Parathyroid adenoma (tissue), 2 donors: ENCODE results near the gene LYRM7.
"Not testable (repeated sequence)": the region's sequence is repeated elsewhere in the genome, so short reads cannot be mapped to it uniquely, and the experiment has no call there.

Source experiments
- H2AFZ ChIP-seq: fragments of 300-600 bp; sonication (generic); one replicate; pipeline ENCODE4 v1.7.0; 2017; ENCODE audit warnings: antibody characterized with exemption, mild to moderate bottlenecking
- H3K27ac ChIP-seq: fragments of 300-600 bp; sonication (generic); one replicate; pipeline ENCODE4 v1.7.0; 2017
- H3K27me3 ChIP-seq: fragments of 300-600 bp; sonication (generic); one replicate; pipeline ENCODE4 v1.7.0; 2017; ENCODE audit warnings: low read length; ENCODE audit not compliant: control insufficient read depth, insufficient read depth
- H3K36me3 ChIP-seq: fragments of 300-600 bp; sonication (generic); one replicate; pipeline ENCODE4 v1.7.0; 2017; ENCODE audit warnings: low read length; ENCODE audit not compliant: control insufficient read depth, insufficient read depth
- H3K4me1 ChIP-seq: fragments of 300-600 bp; sonication (generic); one replicate; pipeline ENCODE4 v1.7.0; 2017; ENCODE audit warnings: control low read depth
- H3K4me2 ChIP-seq: fragments of 300-600 bp; sonication (generic); one replicate; pipeline ENCODE4 v1.7.0; 2017; ENCODE audit warnings: low read length
- H3K4me3 ChIP-seq: fragments of 300-600 bp; sonication (generic); one replicate; pipeline ENCODE4 v1.7.0; 2017; ENCODE audit warnings: low read depth, low read length
- H3K79me2 ChIP-seq: fragments of 300-600 bp; sonication (generic); one replicate; pipeline ENCODE4 v1.7.0; 2017; ENCODE audit warnings: control low read depth
- H3K9ac ChIP-seq: fragments of 300-600 bp; sonication (generic); one replicate; pipeline ENCODE4 v1.7.0; 2017; ENCODE audit warnings: mild to moderate bottlenecking
- H3K9me3 ChIP-seq: fragments of 300-600 bp; sonication (generic); one replicate; pipeline ENCODE4 v1.7.0; 2017; ENCODE audit warnings: low read length; ENCODE audit not compliant: control insufficient read depth
- TF ChIP-seq, protein P1 (sequence below): fragments of 300-600 bp; sonication (generic); IDR thresholded peaks from one replicate; pipeline ENCODE4 v1.7.0; 2017; ENCODE audit warnings: antibody characterized with exemption, mild to moderate bottlenecking
- donor health status: primary hyperparathyroidism.

LYRM7 gene

DNA sequence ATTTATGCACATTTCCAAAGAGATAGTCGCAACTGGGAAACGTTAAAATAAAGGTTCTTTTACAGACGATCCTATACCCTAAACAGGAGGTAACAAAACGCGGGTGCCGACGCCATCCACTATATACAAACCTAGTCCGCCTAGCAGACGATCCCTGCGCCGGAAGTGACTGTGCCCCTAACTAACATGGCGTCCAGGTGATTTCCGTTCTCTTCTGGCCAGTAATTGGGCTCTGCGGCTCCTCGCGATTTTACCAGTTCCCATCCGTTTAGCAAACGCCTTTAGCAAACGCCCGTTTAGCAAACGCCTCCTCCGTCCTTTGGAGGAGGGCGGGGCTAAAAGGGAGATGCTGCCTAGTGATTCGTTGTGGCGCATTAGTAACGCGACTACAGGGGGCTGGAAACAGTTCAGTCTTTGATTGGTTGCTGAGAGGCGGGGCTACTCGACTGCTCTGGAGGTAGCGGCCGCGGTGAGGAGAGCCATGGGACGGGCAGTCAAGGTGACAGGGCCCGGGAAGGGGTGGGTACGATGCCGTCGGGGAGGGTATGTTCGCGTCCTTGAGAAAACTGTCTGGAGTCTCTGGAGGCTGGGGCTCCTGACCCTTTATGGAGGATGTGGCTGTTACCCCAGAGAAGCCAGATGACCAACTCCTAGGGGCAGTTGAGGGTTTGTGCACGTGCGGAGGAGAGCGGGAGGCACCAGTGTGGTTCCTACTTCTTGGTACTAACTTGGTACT is at the start of gene LYRM7:
TSS of gene LYRM7 (plus strand) at position 405 of the 736 bp plus-strand sequence. CDS start at position 482, 77 bp downstream.
- Histone ChIP-seq H3K27ac (peak within 1 kb of the TSS; percentile 60), H3K4me3 (peak within 1 kb of the TSS; percentile 92), H3K4me1 (peaks cover 4% of the 10 kb centered on the region), H3K27me3 (no peaks in the 10 kb centered on the region), H3K36me3 (no peaks in the 10 kb centered on the region), H3K9me3 (no peaks in the 10 kb centered on the region), H3K79me2 (peaks cover 10% of the 10 kb centered on the region), H2AFZ (peak within 1 kb of the TSS; percentile 87), H3K9ac (no peak within 1 kb of the TSS), H3K4me2 (peak within 1 kb of the TSS; percentile 84)
- TF ChIP-seq, protein P1, sequence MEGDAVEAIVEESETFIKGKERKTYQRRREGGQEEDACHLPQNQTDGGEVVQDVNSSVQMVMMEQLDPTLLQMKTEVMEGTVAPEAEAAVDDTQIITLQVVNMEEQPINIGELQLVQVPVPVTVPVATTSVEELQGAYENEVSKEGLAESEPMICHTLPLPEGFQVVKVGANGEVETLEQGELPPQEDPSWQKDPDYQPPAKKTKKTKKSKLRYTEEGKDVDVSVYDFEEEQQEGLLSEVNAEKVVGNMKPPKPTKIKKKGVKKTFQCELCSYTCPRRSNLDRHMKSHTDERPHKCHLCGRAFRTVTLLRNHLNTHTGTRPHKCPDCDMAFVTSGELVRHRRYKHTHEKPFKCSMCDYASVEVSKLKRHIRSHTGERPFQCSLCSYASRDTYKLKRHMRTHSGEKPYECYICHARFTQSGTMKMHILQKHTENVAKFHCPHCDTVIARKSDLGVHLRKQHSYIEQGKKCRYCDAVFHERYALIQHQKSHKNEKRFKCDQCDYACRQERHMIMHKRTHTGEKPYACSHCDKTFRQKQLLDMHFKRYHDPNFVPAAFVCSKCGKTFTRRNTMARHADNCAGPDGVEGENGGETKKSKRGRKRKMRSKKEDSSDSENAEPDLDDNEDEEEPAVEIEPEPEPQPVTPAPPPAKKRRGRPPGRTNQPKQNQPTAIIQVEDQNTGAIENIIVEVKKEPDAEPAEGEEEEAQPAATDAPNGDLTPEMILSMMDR: peak; percentile 6

- H3K79me2 ChIP-seq: not testable (repeated sequence)
Observed at GRCh38 chr5:131127244-131127643, 43.5 kb upstream of the LYRM7 start.

GRCh38 chr5:131129306-131129705 is 41.4 kb upstream of the LYRM7 start:
- Histone ChIP-seq H3K79me2 (no peaks in the 10 kb centered on the region), H3K4me3 (no peak overlapping the region), H3K4me2 (no peak overlapping the region), H3K4me1 (no peaks in the 10 kb centered on the region), H3K9ac (no peak overlapping the region), H3K36me3 (no peaks in the 10 kb centered on the region), H2AFZ (no peak overlapping the region), H3K9me3 (no peaks in the 10 kb centered on the region), H3K27ac (no peak overlapping the region), H3K27me3 (no peaks in the 10 kb centered on the region)
- TF ChIP-seq, protein P1: no peak

More at GRCh38 chr5:131127244-131127643, 43.5 kb upstream of the LYRM7 start:
- not testable (repeated sequence) for H3K4me2 ChIP-seq, H3K27ac ChIP-seq, H3K9me3 ChIP-seq, H3K36me3 ChIP-seq, H2AFZ ChIP-seq, H3K9ac ChIP-seq, H3K4me3 ChIP-seq, H3K27me3 ChIP-seq, H3K4me1 ChIP-seq

DNA sequence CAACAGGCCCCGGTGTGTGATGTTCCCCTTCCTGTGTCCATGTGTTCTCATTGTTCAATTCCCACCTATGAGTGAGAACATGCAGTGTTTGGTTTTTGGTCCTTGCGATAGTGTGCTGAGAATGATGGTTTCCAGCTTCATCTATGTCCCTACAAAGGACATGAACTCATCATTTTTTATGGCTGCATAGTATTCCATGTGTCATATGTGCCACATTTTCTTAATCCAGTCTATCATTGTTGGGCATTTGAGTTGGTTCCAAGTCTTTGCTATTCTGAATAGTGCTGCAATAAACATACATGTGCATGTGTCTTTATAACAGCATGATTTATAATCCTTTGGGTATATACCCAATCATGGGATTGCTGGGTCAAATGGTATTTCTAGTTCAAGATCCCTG is 37.7 kb upstream of the LYRM7 start:
- H3K9me3 ChIP-seq, H3K4me2 ChIP-seq, H3K4me3 ChIP-seq, H2AFZ ChIP-seq, H3K79me2 ChIP-seq, H3K27me3 ChIP-seq, H3K4me1 ChIP-seq, H3K36me3 ChIP-seq, H3K27ac ChIP-seq, H3K9ac ChIP-seq: not testable (repeated sequence)

GRCh38 chr5:131138406-131138805 is 32.3 kb upstream of the LYRM7 start:
- H3K9ac ChIP-seq: not testable (repeated sequence)

DNA sequence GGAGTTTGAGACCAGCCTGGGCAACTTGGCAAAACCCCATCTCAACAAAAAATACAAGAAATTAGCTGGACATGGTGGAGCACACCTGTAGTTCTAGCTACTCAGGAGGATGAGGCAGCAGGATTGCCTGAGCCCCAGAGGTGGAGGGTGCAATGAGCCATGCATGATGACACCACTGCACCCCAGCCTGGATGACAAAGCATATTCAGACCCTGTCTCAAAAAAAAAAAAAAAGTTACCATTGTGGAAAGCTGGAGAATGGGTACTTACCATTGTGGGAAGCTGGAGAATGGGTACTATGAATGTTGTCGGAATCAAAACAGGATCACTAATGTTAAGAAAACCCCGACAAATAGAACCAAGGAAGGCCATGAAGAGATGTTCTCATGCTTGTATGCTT is 31.4 kb upstream of the LYRM7 start:
- H3K4me2 ChIP-seq: no peak overlapping the region
- H3K27me3 ChIP-seq: no peaks in the 10 kb centered on the region
- no peaks in the 10 kb centered on the region for H3K36me3 ChIP-seq
- H3K4me1 ChIP-seq: no peaks in the 10 kb centered on the region
- H3K79me2 ChIP-seq: no peaks in the 10 kb centered on the region
- no peak overlapping the region for H2AFZ ChIP-seq
- no peak overlapping the region for H3K4me3 ChIP-seq
- no peak overlapping the region for H3K9ac ChIP-seq
- TF ChIP-seq, protein P1: no peak
- no peaks in the 10 kb centered on the region for H3K9me3 ChIP-seq
- H3K27ac ChIP-seq: no peak overlapping the region

More at GRCh38 chr5:131138406-131138805, 32.3 kb upstream of the LYRM7 start:
- H3K79me2 ChIP-seq, H3K4me3 ChIP-seq, H3K27me3 ChIP-seq, H3K36me3 ChIP-seq, H3K9me3 ChIP-seq, H2AFZ ChIP-seq, H3K27ac ChIP-seq, H3K4me1 ChIP-seq, H3K4me2 ChIP-seq: not testable (repeated sequence)
